Skeletal muscle tissue (tissue), 4 donors: ENCODE data around the gene FAM222A. TPM values are rescaled to one million over a fixed set of nuclear protein-coding genes. Genes with fewer than 3 reads are reported as not detected.

Source experiments
- H3K27ac ChIP-seq: one replicate; pipeline ENCODE4 v1.7.0; 2013; ENCODE audit warnings: mild to moderate bottlenecking, low read depth, low read length, inconsistent platforms
- H3K27me3 ChIP-seq, 3 donors: one replicate each; pipeline ENCODE4 v1.7.0; 2013; ENCODE audit warnings: low read length in 3 of 3; ENCODE audit not compliant: control insufficient read depth in 3 of 3, insufficient read depth in 3 of 3
- H3K36me3 ChIP-seq, 3 donors: one replicate each; pipeline ENCODE4 v1.7.0; 2013; ENCODE audit warnings: low read length in 3 of 3; ENCODE audit not compliant: control insufficient read depth in 3 of 3, insufficient read depth in 3 of 3
- H3K4me1 ChIP-seq, 3 donors: one replicate each; pipeline ENCODE4 v1.7.0; 2013; ENCODE audit warnings: low read length in 3 of 3, mild to moderate bottlenecking in 3 of 3; ENCODE audit not compliant: control insufficient read depth in 3 of 3, insufficient read depth in 3 of 3
- H3K4me3 ChIP-seq, 3 donors: one replicate each; pipeline ENCODE4 v1.7.0; 2013; ENCODE audit warnings: low read length in 3 of 3
- H3K9ac ChIP-seq, 3 donors: one replicate each; pipeline ENCODE4 v1.7.0; 2013; ENCODE audit warnings: low read length in 3 of 3, mild to moderate bottlenecking in 3 of 3, moderate library complexity in 2 of 3, low read depth in 1 of 3
- H3K9me3 ChIP-seq, 3 donors: one replicate each; pipeline ENCODE4 v1.7.0; 2013; ENCODE audit warnings: low read length in 3 of 3; ENCODE audit not compliant: control insufficient read depth in 3 of 3
- total RNA-seq: library from RNA; depleted of rRNA; stranded (reverse); fragments of >200 nt; gene quantifications from one replicate; pipeline ENCODE4 v1.2.3, GENCODE V29; 2014
- donor health status: Osteomylitis.

Gene FAM222A
- total RNA-seq, 1 donor from 2014 or later: 1.0 TPM

GRCh38 chr12:109701064-109701463, 12.6 kb upstream of the FAM222A start:
- H3K9ac ChIP-seq: no peak overlapping the region

GRCh38 chr12:109702111-109702841, 11.3 kb upstream of the FAM222A start:
- H3K4me1 ChIP-seq: peaks cover 10 to 12% (median 10%) of the 10 kb centered on the region in 3 donors
- no peaks in the 10 kb centered on the region for H3K36me3 ChIP-seq
- no peak overlapping the region for H3K4me3 ChIP-seq
- no peak overlapping the region for H3K27ac ChIP-seq
- H3K9me3 ChIP-seq: no peaks in the 10 kb centered on the region
- H3K27me3 ChIP-seq: no peaks in the 10 kb centered on the region
- H3K9ac ChIP-seq: no peak overlapping the region

More at GRCh38 chr12:109701064-109701463, 12.6 kb upstream of the FAM222A start:
- no peaks in the 10 kb centered on the region for H3K9me3 ChIP-seq
- no peak overlapping the region for H3K4me3 ChIP-seq
- no peaks in the 10 kb centered on the region for H3K27me3 ChIP-seq
- H3K36me3 ChIP-seq: no peaks in the 10 kb centered on the region
- no peak overlapping the region for H3K27ac ChIP-seq
- H3K4me1 ChIP-seq: peaks cover 20 to 24% (median 22%) of the 10 kb centered on the region in 3 donors

- no peaks in the 10 kb centered on the region for H3K36me3 ChIP-seq
- H3K4me1 ChIP-seq: no peaks in the 10 kb centered on the region
- no peak overlapping the region for H3K27ac ChIP-seq
- no peak overlapping the region for H3K9ac ChIP-seq
- no peak overlapping the region for H3K4me3 ChIP-seq
- H3K9me3 ChIP-seq: no peaks in the 10 kb centered on the region
- H3K27me3 ChIP-seq: no peaks in the 10 kb centered on the region
Measured at GRCh38 chr12:109703684-109704083, 9.9 kb upstream of the FAM222A start.

GRCh38 chr12:109704371-109705098, 9.1 kb upstream of the FAM222A start:
- Histone ChIP-seq H3K4me3 (no peak overlapping the region), H3K36me3 (no peaks in the 10 kb centered on the region), H3K4me1 (no peaks in the 10 kb centered on the region), H3K27me3 (peaks cover 0 to 1% (median 0%) of the 10 kb centered on the region in 3 donors), H3K27ac (no peak overlapping the region), H3K9ac (no peak overlapping the region), H3K9me3 (no peaks in the 10 kb centered on the region)

- Histone ChIP-seq H3K4me1 (no peaks in the 10 kb centered on the region), H3K27me3 (peaks cover 0 to 6% (median 0%) of the 10 kb centered on the region in 3 donors), H3K27ac (no peak overlapping the region), H3K4me3 (no peak overlapping the region), H3K36me3 (no peaks in the 10 kb centered on the region), H3K9me3 (no peaks in the 10 kb centered on the region), H3K9ac (no peak overlapping the region)
Measured at GRCh38 chr12:109705291-109705690, 8.3 kb upstream of the FAM222A start.

GRCh38 chr12:109706398-109706746, 7.3 kb upstream of the FAM222A start:
- H3K27me3 ChIP-seq: peaks cover under 1 to 15% (median 5%) of the 10 kb centered on the region in 3 donors
- H3K9me3 ChIP-seq: no peaks in the 10 kb centered on the region
- no peaks in the 10 kb centered on the region for H3K36me3 ChIP-seq
- H3K9ac ChIP-seq: no peak overlapping the region
- no peaks in the 10 kb centered on the region for H3K4me1 ChIP-seq
- H3K4me3 ChIP-seq: no peak overlapping the region
- no peak overlapping the region for H3K27ac ChIP-seq

- no peak overlapping the region for H3K4me3 ChIP-seq
- no peak overlapping the region for H3K9ac ChIP-seq
- H3K27ac ChIP-seq: no peak overlapping the region
- H3K4me1 ChIP-seq: peaks cover 0 to 1% (median 0%) of the 10 kb centered on the region in 3 donors
- peaks cover 6 to 20% (median 10%) of the 10 kb centered on the region in 3 donors for H3K27me3 ChIP-seq
- no peaks in the 10 kb centered on the region for H3K9me3 ChIP-seq
- no peaks in the 10 kb centered on the region for H3K36me3 ChIP-seq
Measured at GRCh38 chr12:109706747-109707469, 6.7 kb upstream of the FAM222A start.

GRCh38 chr12:109707470-109707821, 6.2 kb upstream of the FAM222A start:
- H3K27me3 ChIP-seq: peaks cover 7 to 20% (median 15%) of the 10 kb centered on the region in 3 donors
- H3K27ac ChIP-seq: no peak overlapping the region
- H3K4me1 ChIP-seq: peaks cover 0 to 5% (median 3%) of the 10 kb centered on the region in 3 donors
- H3K36me3 ChIP-seq: no peaks in the 10 kb centered on the region
- no peak overlapping the region for H3K4me3 ChIP-seq
- no peaks in the 10 kb centered on the region for H3K9me3 ChIP-seq
- no peak overlapping the region for H3K9ac ChIP-seq

GRCh38 chr12:109708939-109709338, 4.7 kb upstream of the FAM222A start:
- H3K9ac ChIP-seq: no peak overlapping the region
- no peak overlapping the region for H3K27ac ChIP-seq
- H3K27me3 ChIP-seq: peaks cover 7 to 24% (median 17%) of the 10 kb centered on the region in 3 donors
- H3K36me3 ChIP-seq: no peaks in the 10 kb centered on the region
- H3K4me1 ChIP-seq: peaks cover 0 to 12% (median 3%) of the 10 kb centered on the region in 3 donors
- no peaks in the 10 kb centered on the region for H3K9me3 ChIP-seq
- H3K4me3 ChIP-seq: no peak overlapping the region
